Osteoblast (primary cell): ENCODE measurements around the gene CFAP92. TPM values are rescaled to one million over a fixed set of nuclear protein-coding genes. Genes with fewer than 3 reads are reported as not detected.

Experiments
- DNase-seq: peaks from one replicate; pipeline ENCODE4 v3.0.0; 2011; ENCODE audit warnings: low spot score, mixed read lengths; ENCODE audit not compliant: insufficient read length; ENCODE audit errors: missing footprints
- H2AFZ ChIP-seq: 2 replicates; pipeline ENCODE4 v1.6.0; 2011; ENCODE audit warnings: mild to moderate bottlenecking, low read length
- H3K27ac ChIP-seq: 2 replicates; pipeline ENCODE4 v1.5.1; 2011; ENCODE audit warnings: mild to moderate bottlenecking, low read depth, low read length, moderate library complexity
- H3K27me3 ChIP-seq: 2 replicates; pipeline ENCODE4 v1.6.0; 2012; ENCODE audit warnings: mild to moderate bottlenecking, control low read depth, inconsistent platforms, low read length, moderate library complexity; ENCODE audit not compliant: insufficient read depth
- H3K36me3 ChIP-seq: 2 replicates; pipeline ENCODE4 v1.5.1; 2011; ENCODE audit warnings: mild to moderate bottlenecking, low read length, control low read depth, moderate library complexity; ENCODE audit not compliant: insufficient read depth
- H3K4me1 ChIP-seq: 2 replicates; pipeline ENCODE4 v1.5.1; 2011; ENCODE audit warnings: mild to moderate bottlenecking, low read length, control low read depth, moderate library complexity; ENCODE audit not compliant: insufficient read depth
- H3K4me2 ChIP-seq: 2 replicates; pipeline ENCODE4 v1.6.0; 2011; ENCODE audit warnings: mild to moderate bottlenecking, low read length; ENCODE audit not compliant: insufficient read depth
- H3K4me3 ChIP-seq: fragments of 200-600 bp; sonication (generic); 3 replicates; pipeline ENCODE4 v1.5.1; 2012; ENCODE audit warnings: mild to moderate bottlenecking, low read length, inconsistent platforms; ENCODE audit not compliant: insufficient read depth
- H3K79me2 ChIP-seq: 2 replicates; pipeline ENCODE4 v1.6.0; 2012; ENCODE audit warnings: mild to moderate bottlenecking, low read length, control low read depth, inconsistent platforms; ENCODE audit not compliant: insufficient read depth
- H3K9me3 ChIP-seq: 2 replicates; pipeline ENCODE4 v1.5.1; 2011; ENCODE audit warnings: low read depth, low read length, control low read depth
- H4K20me1 ChIP-seq: 2 replicates; pipeline ENCODE4 v1.6.0; 2012; ENCODE audit warnings: mild to moderate bottlenecking, low read length, control low read depth; ENCODE audit not compliant: insufficient read depth
- CTCF ChIP-seq: IDR thresholded peaks from 2 replicates; pipeline ENCODE4 v1.5.1; 2011; ENCODE audit warnings: mild to moderate bottlenecking, low read depth, low read length, moderate library complexity; ENCODE audit errors: extremely low read depth
- total RNA-seq: library from RNA; depleted of rRNA; stranded (reverse); fragments of >200 nt; gene quantifications from 2 replicates; pipeline ENCODE4 v1.2.3, GENCODE V29; 2012

The CFAP92 gene
- total RNA-seq, 1 donor: not detected

DNA sequence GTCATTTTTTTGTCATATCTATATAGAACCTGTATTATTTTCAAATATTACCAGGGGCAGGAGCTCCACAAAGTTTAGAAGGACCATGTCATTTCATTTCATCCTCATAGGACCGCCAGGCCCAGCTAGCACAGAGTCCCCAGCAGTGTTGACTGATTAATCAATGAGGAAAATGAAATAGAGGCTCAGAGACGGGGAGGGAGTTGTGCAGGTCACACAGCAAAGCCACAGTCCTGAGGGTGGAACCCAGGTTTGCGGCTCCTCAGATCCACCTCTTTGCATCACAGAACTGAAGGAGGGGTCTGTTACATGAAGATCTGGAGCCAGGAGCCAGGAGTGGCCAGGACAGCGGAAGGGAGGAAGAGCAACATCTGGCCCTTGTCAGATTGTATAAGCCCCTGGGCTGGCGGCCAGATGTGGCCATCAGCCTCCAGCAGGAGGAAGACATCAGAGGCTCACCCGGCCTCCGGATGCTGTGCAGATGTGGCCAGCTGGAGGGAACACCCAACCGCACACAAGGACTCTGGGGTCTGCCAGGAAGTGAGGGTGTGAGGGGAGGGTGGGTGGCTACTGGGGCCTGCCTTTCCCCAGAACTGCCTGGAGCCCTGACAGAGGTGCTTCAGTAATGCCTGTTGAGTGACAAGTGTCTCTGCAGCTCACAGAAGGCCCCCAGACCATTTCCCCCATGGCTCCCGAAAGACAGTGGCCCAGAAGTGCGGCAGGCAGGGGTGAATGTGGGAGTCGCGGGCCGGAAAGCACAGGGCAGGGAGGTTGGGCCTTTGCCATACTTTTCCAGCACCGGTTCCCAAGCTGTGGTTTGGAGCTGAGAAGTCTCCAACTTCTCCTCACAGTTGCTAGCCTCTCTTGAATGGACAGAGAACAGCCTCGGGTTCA, 28.5 kb upstream of the CFAP92 start:
- H3K9me3 ChIP-seq: no peaks in the 10 kb centered on the region
- peak; percentile 45 for DNase-seq
- H3K4me1 ChIP-seq: peaks cover 3% of the 10 kb centered on the region
- H2AFZ ChIP-seq: no peak overlapping the region
- H3K36me3 ChIP-seq: no peaks in the 10 kb centered on the region
- no peak for TF ChIP-seq CTCF
- H3K4me2 ChIP-seq: no peak overlapping the region
- no peak overlapping the region for H3K4me3 ChIP-seq
- H3K79me2 ChIP-seq: no peaks in the 10 kb centered on the region
- H3K27ac ChIP-seq: no peak overlapping the region
- H3K27me3 ChIP-seq: peaks cover 50% of the 10 kb centered on the region
- no peaks in the 10 kb centered on the region for H4K20me1 ChIP-seq

DNA sequence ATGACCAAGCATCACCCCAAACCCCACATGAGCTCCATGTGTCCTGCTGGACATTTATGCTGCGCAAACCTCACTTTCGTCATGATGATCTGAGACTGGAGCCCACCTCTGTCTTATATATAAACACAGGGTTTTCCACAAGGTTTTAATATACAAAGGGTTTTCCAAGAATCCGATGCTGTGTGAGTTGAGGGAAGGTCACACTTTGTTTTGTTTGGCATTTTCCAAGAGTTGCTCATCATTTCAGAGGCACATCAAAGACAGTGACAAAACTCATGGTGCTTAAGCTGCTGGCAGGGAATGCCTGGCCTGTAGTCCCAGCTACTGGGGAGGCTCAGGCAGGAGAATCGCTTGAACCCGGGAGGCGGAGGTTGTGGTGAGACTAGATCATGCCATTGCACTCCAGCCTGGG, 27.3 kb upstream of the CFAP92 start:
- H3K79me2 ChIP-seq: no peaks in the 10 kb centered on the region
- H3K27ac ChIP-seq: no peak overlapping the region
- TF ChIP-seq CTCF: no peak
- no peak overlapping the region for H3K4me3 ChIP-seq
- peaks cover 3% of the 10 kb centered on the region for H3K4me1 ChIP-seq
- H3K9me3 ChIP-seq: no peaks in the 10 kb centered on the region
- H3K36me3 ChIP-seq: no peaks in the 10 kb centered on the region
- peak; percentile 57 for DNase-seq
- H4K20me1 ChIP-seq: no peaks in the 10 kb centered on the region
- peaks cover 38% of the 10 kb centered on the region for H3K27me3 ChIP-seq
- no peak overlapping the region for H2AFZ ChIP-seq
- H3K4me2 ChIP-seq: no peak overlapping the region

GRCh38 chr3:129020691-129021090, 26.8 kb upstream of the CFAP92 start:
- TF ChIP-seq CTCF: no peak
- Histone ChIP-seq H3K9me3 (no peaks in the 10 kb centered on the region), H3K27me3 (peaks cover 34% of the 10 kb centered on the region), H3K36me3 (no peaks in the 10 kb centered on the region), H3K4me3 (no peak overlapping the region), H3K4me2 (no peak overlapping the region), H3K79me2 (no peaks in the 10 kb centered on the region), H3K27ac (no peak overlapping the region), H2AFZ (no peak overlapping the region), H3K4me1 (peaks cover 3% of the 10 kb centered on the region), H4K20me1 (no peaks in the 10 kb centered on the region)
- no peak for DNase-seq

- DNase-seq: no peak
- H3K4me2 ChIP-seq: no peak overlapping the region
- H3K4me3 ChIP-seq: no peak overlapping the region
- no peaks in the 10 kb centered on the region for H3K9me3 ChIP-seq
- peaks cover 22% of the 10 kb centered on the region for H3K27me3 ChIP-seq
- TF ChIP-seq CTCF: no peak
- H3K79me2 ChIP-seq: no peaks in the 10 kb centered on the region
- H3K36me3 ChIP-seq: no peaks in the 10 kb centered on the region
- peaks cover 3% of the 10 kb centered on the region for H3K4me1 ChIP-seq
- H4K20me1 ChIP-seq: no peaks in the 10 kb centered on the region
- no peak overlapping the region for H3K27ac ChIP-seq
- H2AFZ ChIP-seq: no peak overlapping the region
These were observed 25.4 kb upstream of the CFAP92 start for GRCh38 chr3:129019266-129019665.
